ENCODE data around the gene APCDD1L.

The APCDD1L gene

GRCh38 chr20:58466729-58467571 lies 48.2 kb downstream of the APCDD1L start:
- DNase-seq (ENCODE audit: low read depth) = no peak

DNA sequence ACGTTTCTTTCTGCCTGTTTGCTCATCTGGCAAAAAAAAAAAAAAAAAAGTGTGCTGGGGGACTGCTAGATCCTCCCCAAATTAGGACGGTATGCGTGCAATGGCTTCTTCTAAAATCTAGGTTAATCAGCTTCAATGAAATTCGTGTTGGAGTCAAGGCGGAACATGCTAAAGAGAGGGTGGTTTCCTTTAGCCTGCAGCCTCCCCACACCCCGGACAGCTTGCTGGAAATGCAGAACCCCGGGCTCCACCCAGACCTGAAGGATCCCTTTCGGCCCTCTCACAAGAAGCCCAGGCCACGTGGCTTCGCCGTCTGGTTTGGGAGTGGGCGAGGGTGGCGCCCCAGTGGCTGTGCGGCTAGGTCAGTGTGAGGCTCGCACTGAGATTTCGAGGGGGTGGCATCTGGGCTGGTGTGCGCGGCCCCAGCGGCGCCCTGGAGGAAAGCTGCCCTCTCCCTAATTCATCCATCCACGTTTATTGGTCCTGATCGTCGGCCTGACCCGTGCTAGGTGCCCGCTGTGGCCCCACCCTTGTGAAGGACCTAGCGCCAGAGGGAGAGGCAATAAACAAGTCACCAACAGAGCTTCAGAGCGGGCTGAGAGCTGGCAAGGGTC lies 49.0 kb downstream of the APCDD1L start:
- no peak for DNase-seq (ENCODE audit: low read depth)

DNA sequence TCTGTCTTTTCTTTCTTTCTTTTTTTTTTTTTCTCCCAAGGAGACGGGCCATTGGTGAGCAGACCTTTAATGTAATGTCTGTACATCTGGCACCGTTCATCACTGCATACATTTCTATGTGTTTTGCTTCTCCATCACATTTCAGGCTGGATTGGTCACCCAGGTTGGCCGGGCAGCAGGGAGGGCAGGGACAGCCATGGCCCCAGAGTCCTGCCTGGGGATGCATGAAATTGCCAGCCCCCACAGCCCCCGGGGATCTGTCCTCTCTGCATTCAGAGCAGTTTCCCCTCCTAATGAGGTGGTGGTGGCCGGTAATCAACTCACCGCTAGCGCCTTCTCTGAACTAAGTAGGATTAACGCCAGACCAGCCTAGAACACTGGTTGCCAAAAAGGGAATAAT lies 50.4 kb downstream of the APCDD1L start:
- no peak for DNase-seq (ENCODE audit: low read depth)

GRCh38 chr20:58463256-58463655 lies 51.9 kb downstream of the APCDD1L start:
- no peak for DNase-seq (ENCODE audit: low read depth)

DNA sequence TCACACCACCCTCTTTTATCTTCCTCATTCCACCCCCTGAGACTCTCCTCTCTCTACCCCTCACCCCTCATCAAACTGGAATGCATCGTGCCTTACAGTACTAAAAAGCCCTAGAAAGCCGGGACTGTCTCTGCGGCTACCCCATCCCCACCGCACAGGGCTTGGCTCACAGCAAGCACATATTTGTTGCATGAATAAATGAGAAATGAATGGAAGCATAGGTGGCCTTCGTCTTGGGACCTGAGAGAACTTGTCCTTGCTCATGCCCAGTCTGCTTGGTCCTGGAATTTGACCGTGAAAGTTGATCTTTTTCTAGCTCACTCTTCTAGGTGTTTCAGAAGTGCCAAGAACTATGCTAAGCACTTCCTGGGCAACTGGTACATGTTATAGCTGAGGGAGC lies 53.3 kb downstream of the APCDD1L start:
- DNase-seq (ENCODE audit: low read depth) = no peak

GRCh38 chr20:58461104-58461503 lies 54.1 kb downstream of the APCDD1L start:
- DNase-seq (ENCODE audit: low read depth) = no peak

DNA sequence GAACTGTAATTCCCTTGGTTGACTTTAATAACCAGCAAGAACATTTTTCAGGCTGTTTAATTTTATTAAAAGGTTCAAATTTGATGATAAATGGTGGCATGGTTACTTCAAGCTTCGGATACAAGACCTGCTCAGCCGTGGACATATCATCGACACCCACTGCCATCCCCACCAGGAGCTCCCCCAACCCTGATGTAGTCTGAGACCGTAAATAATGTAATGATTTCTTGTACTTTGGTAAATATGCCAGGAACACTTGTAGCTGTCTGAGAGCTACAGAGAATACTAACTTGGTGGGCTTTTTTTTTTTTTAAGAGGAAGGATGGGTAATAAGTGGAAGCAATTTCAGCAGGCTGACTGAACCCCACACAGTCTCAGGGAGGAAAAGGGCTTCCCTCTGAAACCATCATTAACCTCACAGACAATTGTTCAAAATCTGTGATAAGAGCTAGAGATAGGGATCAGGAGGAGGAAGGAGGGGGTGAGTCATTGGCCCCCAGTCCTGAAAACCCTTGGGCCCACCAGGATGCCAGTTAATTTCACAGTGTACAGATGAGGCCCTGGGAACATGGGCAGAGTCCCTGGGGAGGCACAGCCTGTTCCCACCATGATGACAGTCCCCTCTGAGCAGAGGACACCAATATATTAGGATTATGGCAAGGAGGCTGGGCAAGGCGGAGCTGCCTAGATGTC lies 56.0 kb downstream of the APCDD1L start:
- DNase-seq (ENCODE audit: low read depth) = no peak

DNA sequence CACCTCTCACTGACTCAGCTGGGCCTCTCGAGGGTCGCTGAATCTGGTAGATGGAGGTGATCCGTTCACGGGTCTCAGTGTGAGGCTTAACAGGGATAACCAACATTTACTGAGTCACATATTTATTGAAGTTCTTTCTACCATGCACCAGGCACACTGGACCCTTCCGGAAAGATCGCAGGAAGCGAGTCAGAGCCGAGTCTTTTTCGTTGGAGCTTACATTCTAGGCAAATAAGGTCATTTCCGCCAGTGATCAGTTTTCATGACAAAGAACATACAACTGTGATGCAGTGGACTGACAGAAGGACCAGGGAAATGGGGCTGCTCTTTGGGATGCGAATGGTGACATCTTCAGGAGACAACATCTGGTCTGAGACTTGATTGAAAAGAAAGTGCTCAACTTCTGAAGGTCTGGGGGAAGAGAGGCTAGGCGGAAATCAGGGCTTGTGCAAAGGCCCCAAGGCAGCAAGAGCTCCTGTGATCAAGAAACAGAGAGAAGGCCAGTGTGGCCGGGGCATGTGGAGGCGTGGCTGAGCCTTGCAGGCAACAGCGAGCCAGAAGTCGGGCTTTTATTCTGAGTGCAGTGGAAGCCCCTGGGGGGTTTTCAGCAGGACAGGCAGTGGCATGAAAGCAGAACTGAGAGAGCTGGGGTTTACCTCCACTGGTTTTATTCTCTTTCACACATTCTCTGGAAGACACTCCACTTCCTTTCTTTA lies 56.7 kb downstream of the APCDD1L start:
- DNase-seq (ENCODE audit: low read depth) = no peak

DNA sequence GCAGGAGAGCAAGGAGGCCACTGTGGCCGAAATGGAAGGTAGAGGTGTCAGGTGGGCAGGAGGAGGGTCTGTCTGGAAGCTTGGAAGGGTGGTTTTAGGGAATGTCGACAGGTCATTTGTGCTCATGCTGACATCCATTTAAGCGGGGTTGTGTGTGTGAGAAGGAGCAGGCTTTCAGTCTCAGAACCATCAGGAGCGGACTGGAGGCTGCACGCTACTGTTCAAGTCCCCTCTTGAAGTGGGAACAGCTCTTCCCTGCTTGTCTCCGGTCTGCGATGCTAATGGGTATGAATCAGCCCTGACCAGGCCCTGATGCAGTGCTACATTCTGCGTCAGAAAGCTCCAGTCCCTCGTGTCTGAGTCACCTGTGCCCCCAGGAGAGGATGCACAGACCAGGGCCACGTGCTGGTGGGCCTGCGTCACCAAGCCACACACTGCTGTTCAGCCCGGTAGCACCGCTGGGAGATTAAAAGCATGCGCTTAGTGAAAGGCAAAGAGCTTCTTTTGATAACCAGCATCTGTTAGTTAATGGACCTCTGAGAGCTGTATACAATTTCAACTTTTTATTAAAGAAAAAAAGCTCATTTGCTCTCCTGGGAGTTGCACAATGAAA lies 58.0 kb downstream of the APCDD1L start:
- no peak for DNase-seq (ENCODE audit: low read depth)

- DNase-seq (ENCODE audit: low read depth) = no peak
These were observed 60.7 kb downstream of the APCDD1L start for GRCh38 chr20:58454460-58454859.

DNA sequence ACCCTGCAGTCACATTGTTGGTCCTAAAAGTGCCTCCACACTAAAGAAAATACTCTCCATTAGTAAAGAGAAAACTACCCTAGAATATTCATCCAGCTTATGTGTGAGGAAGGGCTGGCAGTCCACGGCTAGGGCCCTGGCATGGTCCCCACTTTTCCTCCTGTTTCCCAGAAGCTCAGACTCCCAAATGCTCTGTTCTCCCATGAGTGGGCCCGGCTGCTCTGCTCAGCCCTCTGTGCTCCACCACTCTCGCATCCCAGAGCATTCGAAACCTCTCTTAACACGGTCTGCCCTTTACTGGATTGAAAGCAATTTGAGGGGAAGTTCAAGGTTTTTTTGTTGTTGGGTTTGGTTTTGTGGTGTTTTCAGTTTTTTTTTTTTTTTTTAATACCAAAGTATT lies 61.8 kb downstream of the APCDD1L start:
- no peak for DNase-seq (ENCODE audit: low read depth)

DNA sequence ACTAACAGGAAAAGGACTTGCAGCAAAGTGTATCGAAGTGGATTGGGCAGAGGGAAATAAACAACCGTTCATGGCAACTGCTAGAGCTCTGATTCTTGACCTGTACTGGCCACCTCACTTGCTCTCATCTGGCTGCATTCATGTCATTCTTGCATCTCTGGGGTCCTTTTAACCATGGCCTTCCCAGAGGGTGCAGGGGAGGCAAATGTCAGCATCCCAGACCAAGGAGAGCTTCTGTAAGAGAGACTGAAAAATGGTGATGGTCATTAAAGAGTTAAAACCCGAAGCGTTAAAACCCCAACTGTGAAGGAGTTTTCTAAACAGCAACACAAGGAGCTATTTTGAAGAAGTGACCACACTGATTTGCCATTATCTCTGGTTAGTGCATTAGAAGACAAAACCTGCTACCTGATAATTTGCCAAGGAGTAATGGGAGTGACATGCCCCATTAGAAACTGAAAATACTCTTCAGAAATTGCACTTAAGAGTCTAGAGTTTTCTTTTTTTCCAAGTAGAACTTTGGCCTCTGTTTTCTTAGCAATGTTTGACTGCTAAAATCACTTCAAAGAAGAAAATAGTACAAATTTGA lies 62.4 kb downstream of the APCDD1L start:
- no peak for DNase-seq (ENCODE audit: low read depth)

GRCh38 chr20:58450254-58450653 lies 64.9 kb downstream of the APCDD1L start:
- DNase-seq (ENCODE audit: low read depth) = no peak

DNA sequence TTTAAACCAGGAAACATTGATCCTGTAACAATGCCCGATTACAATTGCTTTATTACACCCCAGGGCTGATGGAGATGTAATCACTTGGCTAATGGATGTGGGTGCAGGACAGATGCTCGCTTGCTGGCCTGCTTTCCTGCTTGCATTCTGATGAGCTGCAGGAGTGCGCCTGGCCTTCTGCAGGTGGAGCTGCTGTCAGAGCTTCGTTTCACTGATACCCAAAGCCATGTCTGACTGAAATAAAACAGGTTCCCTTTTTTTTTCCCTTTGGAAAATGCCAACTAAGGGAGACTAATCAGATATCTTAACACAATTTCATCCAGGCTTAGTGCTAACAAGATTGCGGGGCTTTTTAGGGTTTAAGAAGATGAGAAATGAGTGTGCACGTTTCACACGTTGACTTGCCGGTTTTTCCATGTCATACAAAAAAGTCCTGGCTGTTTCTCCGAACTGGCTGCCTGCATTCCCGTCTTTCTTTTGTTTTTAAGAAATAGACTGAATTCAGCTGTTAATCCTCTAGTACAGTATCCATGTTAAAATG lies 65.4 kb downstream of the APCDD1L start:
- no peak for DNase-seq (ENCODE audit: low read depth)

GRCh38 chr20:58448958-58449357 lies 66.2 kb downstream of the APCDD1L start:
- DNase-seq (ENCODE audit: low read depth) = no peak

DNA sequence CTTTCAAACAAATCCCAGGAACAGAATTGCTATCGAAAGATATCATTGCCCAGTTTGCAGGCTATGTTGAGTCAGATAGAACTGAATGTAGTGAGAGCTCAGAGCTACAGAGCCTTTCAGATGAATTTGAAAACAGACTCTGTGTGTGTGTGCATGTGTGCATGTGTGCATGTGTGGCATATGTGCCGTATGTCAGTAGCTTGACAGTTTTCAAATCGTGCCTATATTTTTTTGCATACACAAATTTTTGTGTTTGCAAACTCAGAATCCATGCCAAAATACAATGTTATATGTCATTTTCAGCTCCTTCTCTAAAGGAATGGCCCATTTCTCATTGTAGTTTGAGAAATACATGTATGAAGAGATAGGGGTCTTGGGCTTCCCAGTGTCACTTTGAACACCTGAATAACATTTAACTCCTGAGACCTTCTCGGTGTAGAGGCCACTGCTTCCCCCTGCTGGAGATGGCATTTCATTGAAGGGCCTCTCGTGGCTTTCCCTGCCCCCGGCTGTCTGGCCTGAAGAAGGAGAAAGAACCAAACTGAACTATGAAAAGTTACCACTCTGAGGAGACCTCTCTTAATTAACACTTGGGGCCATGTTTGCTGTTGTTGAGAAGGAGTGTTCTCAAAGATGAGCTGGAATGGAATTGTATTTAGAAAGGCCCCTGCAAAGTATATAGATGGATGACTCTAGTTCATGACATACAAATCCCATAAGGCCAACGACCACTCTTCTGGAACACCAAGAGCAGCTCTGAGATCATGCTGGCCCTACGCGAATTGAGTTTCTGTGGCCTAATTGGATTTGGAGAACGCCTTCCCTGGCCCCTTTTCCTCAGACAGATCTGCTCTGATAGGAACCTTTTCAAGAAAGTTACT lies 67.4 kb downstream of the APCDD1L start:
- peak; percentile 45 for DNase-seq (ENCODE audit: low read depth)

GRCh38 chr20:58446960-58447265 lies 68.3 kb downstream of the APCDD1L start:
- DNase-seq (ENCODE audit: low read depth) = no peak

- no peak for DNase-seq (ENCODE audit: low read depth)
These were observed 68.8 kb downstream of the APCDD1L start for GRCh38 chr20:58446264-58446959.

GRCh38 chr20:58444746-58445255 lies 70.4 kb downstream of the APCDD1L start:
- no peak for DNase-seq (ENCODE audit: low read depth)

DNA sequence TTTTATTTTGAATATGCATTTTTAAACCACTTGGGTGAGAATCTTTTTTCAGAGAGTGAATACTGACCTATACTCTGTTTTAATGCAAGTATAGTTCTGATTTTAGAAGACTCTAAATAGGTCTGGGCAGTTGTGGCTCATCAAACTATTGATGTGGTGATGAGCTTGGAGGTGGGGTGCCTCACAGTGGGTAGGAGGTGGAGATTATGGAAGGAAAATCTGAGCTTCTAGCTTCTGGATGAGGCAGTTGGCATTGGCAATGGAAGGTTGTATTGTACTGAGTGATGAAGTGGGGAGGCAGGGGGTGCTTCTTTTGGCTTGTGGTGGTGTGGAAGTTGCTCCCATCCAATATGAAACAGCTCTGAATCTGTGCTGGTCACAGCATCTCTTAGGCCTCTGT lies 73.5 kb downstream of the APCDD1L start:
- DNase-seq (ENCODE audit: low read depth) = no peak
